B cell (primary cell): ENCODE measurements around the gene KDELR1. TPM values are rescaled to one million over a fixed set of nuclear protein-coding genes. Genes with fewer than 3 reads are reported as not detected.
A peak's percentile ranks its signal among the peaks of the same experiment; 100 is the strongest.

Experiments used
- ATAC-seq: fragments of 200-7000 bp; cut with Tn5 transposase; one replicate; pipeline ENCODE4 v1.10.0; 2021; ENCODE audit warnings: low read depth, mild to moderate bottlenecking, moderate number of reproducible peaks, moderate library complexity
- CTCF ChIA-PET: fragments of 350-600 bp; sonication (Branson Sonifier 250); formaldehyde crosslinking; loops from one replicate; lab custom pipeline; 2021; ENCODE audit warnings: antibody characterized with exemption, inconsistent platforms; lab: Charles Lee
- POLR2A ChIA-PET: fragments of 350-600 bp; sonication (Branson Sonifier 250); formaldehyde crosslinking; loops from one replicate; lab custom pipeline; 2021; ENCODE audit warnings: antibody characterized with exemption; lab: Charles Lee
- DNase-seq: peaks from one replicate; pipeline ENCODE4 v3.0.0; 2013
- H2AFZ ChIP-seq: 2 replicates; pipeline ENCODE4 v1.6.1; 2012; ENCODE audit warnings: mild to moderate bottlenecking, low read depth, low read length; ENCODE audit not compliant: insufficient read depth, poor library complexity, severe bottlenecking
- H3K27ac ChIP-seq, 2 donors: 1 replicate in 1 of 2; 2 replicates in 1 of 2; pipeline ENCODE4 v1.5.1; 2012 to 2013; ENCODE audit warnings: low read length in 2 of 2, mild to moderate bottlenecking in 2 of 2, moderate library complexity in 1 of 2
- H3K27me3 ChIP-seq, 4 experiments: fragments of 200-600 bp in 1 of 4; sonication (generic) in 1 of 4; replicated peaks in 1 of 4; 1 replicate in 2 of 4; 2 replicates in 2 of 4; pipeline versions ENCODE4 v1.6.1 to v1.7.0; 2013 to 2016; ENCODE audit warnings: low read length in 3 of 4, mild to moderate bottlenecking in 2 of 4, mixed read lengths in 1 of 4, moderate library complexity in 1 of 4; ENCODE audit not compliant: insufficient read depth in 4 of 4, control insufficient read depth in 3 of 4; ENCODE audit errors: control extremely low read depth in 1 of 4
- H3K36me3 ChIP-seq, 2 experiments: replicated peaks in 1 of 2; 1 replicate in 1 of 2; 2 replicates in 1 of 2; pipeline versions ENCODE4 v1.6.1 to v1.7.1; 2013; ENCODE audit warnings: low read length in 1 of 2; ENCODE audit not compliant: insufficient read depth in 2 of 2, control insufficient read depth in 1 of 2; ENCODE audit errors: control extremely low read depth in 1 of 2, extremely low read depth in 1 of 2
- H3K4me1 ChIP-seq, 2 donors: fragments of 200-600 bp in 1 of 2; sonication (generic) in 1 of 2; 1 replicate in 1 of 2; 2 replicates in 1 of 2; pipeline versions ENCODE4 v1.5.1 to v1.6.1; 2013 to 2017; ENCODE audit warnings: low read length in 2 of 2; ENCODE audit not compliant: control insufficient read depth in 2 of 2, insufficient read depth in 2 of 2
- H3K4me2 ChIP-seq: replicated peaks from 2 replicates; pipeline ENCODE3; 2012; ENCODE audit warnings: mild to moderate bottlenecking, low read depth, low read length; ENCODE audit not compliant: poor library complexity, severe bottlenecking
- H3K4me3 ChIP-seq, 5 experiments: fragments of 200-600 bp in 1 of 5; sonication (generic) in 1 of 5; 1 replicate in 3 of 5; 2 replicates in 2 of 5; pipeline versions ENCODE4 v1.5.1 to v1.7.0; 2011 to 2016; ENCODE audit warnings: low read length in 4 of 5, mild to moderate bottlenecking in 4 of 5, low read depth in 2 of 5, control low read depth in 1 of 5, moderate library complexity in 1 of 5; ENCODE audit not compliant: insufficient read depth in 1 of 5; ENCODE audit errors: control extremely low read depth in 1 of 5, extremely low read depth in 1 of 5
- H3K79me2 ChIP-seq: fragments of 200-600 bp; sonication (generic); one replicate; pipeline ENCODE4 v1.6.0; 2016; ENCODE audit warnings: low read length; ENCODE audit not compliant: control insufficient read depth, insufficient read depth
- H3K9ac ChIP-seq: fragments of 200-600 bp; sonication (generic); 2 replicates; pipeline ENCODE4 v1.6.1; 2017; ENCODE audit warnings: mild to moderate bottlenecking, low read length, moderate library complexity
- H3K9me3 ChIP-seq, 3 donors: one replicate each; pipeline versions ENCODE4 v1.6.1 to v1.7.1; 2013; ENCODE audit warnings: low read length in 2 of 3; ENCODE audit not compliant: control insufficient read depth in 2 of 3, insufficient read depth in 1 of 3; ENCODE audit errors: control extremely low read depth in 1 of 3
- H4K20me1 ChIP-seq: 2 replicates; pipeline ENCODE4 v1.6.0; 2012; ENCODE audit warnings: mild to moderate bottlenecking, low read length; ENCODE audit not compliant: insufficient read depth, control insufficient read depth, poor library complexity, severe bottlenecking
- H3K27ac Mint-ChIP-seq: one replicate; pipeline ENCODE4 v1.8.0; 2021; ENCODE audit warnings: mixed read lengths
- H3K27me3 Mint-ChIP-seq: one replicate; pipeline ENCODE4 v1.8.0; 2021; ENCODE audit warnings: mixed read lengths
- H3K4me1 Mint-ChIP-seq: one replicate; pipeline ENCODE4 v1.8.0; 2021; ENCODE audit warnings: mixed read lengths
- H3K4me3 Mint-ChIP-seq: one replicate; pipeline ENCODE4 v1.8.0; 2021; ENCODE audit warnings: mixed read lengths
- H3K9me3 Mint-ChIP-seq: one replicate; pipeline ENCODE4 v1.8.0; 2022; ENCODE audit warnings: mixed read lengths; ENCODE audit not compliant: insufficient read depth
- EZH2 ChIP-seq: IDR thresholded peaks from 2 replicates; pipeline ENCODE4 v1.6.1; 2012; ENCODE audit warnings: borderline replicate concordance, low read depth, mild to moderate bottlenecking, moderate library complexity, low read length; ENCODE audit not compliant: insufficient read depth, poor library complexity, severe bottlenecking
- WGBS: methylation state at CpG from one replicate; pipeline ENCODE4 v1.1.5; 2013; ENCODE audit warnings: missing lambda C conversion rate; ENCODE audit not compliant: insufficient coverage; 5-methylcytosine and 5-hydroxymethylcytosine counted together
- intact Hi-C: fragments of 100-400 bp; cut with micrococcal nuclease; formaldehyde crosslinking; loops from one replicate; pipeline ENCODE4 v1.10.0; 2022
- polyA plus RNA-seq: library from polyadenylated mRNA; depleted of rRNA; stranded (reverse); fragments of >200 nt; gene quantifications from 2 replicates; pipeline ENCODE4 v1.2.3, GENCODE V29; 2012
- total RNA-seq, 2 donors: library from RNA; stranded (reverse); fragments of 120-200 nt in 1 of 2; gene quantifications; 1 replicate in 1 of 2; 2 replicates in 1 of 2; pipeline versions ENCODE4 v1.2.3 to v1.2.4, GENCODE V29; 2013 to 2022
- TF ChIP-seq, protein P1 (sequence below): fragments of 200-600 bp; IDR thresholded peaks from one replicate; pipeline ENCODE4 v1.8.0; 2022; ENCODE audit warnings: antibody characterized with exemption, mild to moderate bottlenecking

Gene KDELR1
- total and polyA plus RNA-seq, 2 donors (not counting 1 experiment from before 2014, with no cell fraction given) = 33.3 to 62.7 TPM

DNA sequence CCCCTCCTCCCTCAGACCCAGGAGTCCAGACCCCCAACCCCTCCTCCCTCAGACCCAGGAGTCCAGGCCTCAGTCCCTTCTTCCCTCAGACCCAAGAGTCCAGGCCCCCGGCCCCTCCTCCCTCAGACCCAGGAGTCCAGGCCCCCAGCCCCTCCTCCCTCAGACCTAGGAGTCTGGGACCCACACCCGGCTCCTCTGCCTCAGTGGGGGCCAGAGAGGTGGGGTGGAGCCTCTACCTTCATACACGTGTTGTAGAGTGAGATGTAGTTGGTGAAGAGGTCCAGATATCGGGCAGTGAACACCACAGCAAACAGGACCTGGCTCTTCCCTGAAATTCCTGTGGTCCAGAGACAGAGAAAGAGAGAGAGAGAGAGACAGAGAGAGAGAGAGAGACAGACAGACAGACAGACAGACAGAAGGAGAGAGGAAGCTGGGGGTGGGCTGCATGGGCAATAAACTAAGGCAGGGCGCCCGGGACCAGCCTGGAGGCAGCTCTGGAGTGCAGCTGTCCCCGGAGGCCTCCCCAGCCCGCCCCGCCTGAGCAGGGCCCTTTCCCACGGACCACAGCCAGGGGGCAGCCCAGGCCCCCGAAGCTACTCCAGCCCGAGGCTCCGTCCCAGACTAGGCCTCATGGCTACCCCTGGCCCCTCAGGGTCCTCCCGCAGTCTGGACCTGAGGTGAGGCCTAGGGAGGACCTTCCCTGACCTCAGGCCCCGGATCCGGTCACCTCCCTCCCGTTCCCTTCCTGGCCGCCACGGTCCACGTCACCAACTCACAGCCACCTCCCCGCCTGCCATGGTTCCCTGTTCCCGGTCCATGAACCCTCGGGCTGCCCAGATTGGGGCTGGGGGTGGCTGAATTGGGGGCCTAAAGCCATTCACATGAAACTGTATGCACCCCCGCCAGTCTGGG, 907 bp downstream of the KDELR1 start:
- WGBS = 2% methylated on average over 16 of the region's 24 CpGs
- Histone ChIP-seq H3K9ac (peak overlapping the region; percentile 90), H3K36me3 (peaks cover 0 to 31% of the 10 kb centered on the region in 2 experiments), H4K20me1 (no peaks in the 10 kb centered on the region), H3K9me3 (peaks cover 0 to 14% (median 0%) of the 10 kb centered on the region in 3 donors), H2AFZ (peak overlapping the region; percentile 81), H3K79me2 (peaks cover 18% of the 10 kb centered on the region), H3K4me2 (peak overlapping the region; percentile 93), H3K4me3 (peak overlapping the region; percentile 71 to 93 (median 85)), H3K27ac (peak overlapping the region; percentile 79 to 80), H3K27me3 (peaks cover 0 to 30% (median 16%) of the 10 kb centered on the region in 4 experiments), H3K4me1 (peaks cover 31 to 39% of the 10 kb centered on the region in 2 donors)
- peak; percentile 83 for DNase-seq
- ATAC-seq = peak; percentile 60
- H3K27ac Mint-ChIP-seq = peak overlapping the region; percentile 92
- CTCF ChIA-PET = interaction anchor here (0.9 to 2.2 kb wide), 21 partner anchors 9 to 218 kb away, joined by 3 to 21 read pairs (median 5); partner anchors contain the start of genes SYNGR4 and TMEM143
- no peaks in the 10 kb centered on the region for H3K9me3 Mint-ChIP-seq
- peak overlapping the region; percentile 95 for H3K4me3 Mint-ChIP-seq
- no peak for TF ChIP-seq EZH2
- TF ChIP-seq, protein P1, sequence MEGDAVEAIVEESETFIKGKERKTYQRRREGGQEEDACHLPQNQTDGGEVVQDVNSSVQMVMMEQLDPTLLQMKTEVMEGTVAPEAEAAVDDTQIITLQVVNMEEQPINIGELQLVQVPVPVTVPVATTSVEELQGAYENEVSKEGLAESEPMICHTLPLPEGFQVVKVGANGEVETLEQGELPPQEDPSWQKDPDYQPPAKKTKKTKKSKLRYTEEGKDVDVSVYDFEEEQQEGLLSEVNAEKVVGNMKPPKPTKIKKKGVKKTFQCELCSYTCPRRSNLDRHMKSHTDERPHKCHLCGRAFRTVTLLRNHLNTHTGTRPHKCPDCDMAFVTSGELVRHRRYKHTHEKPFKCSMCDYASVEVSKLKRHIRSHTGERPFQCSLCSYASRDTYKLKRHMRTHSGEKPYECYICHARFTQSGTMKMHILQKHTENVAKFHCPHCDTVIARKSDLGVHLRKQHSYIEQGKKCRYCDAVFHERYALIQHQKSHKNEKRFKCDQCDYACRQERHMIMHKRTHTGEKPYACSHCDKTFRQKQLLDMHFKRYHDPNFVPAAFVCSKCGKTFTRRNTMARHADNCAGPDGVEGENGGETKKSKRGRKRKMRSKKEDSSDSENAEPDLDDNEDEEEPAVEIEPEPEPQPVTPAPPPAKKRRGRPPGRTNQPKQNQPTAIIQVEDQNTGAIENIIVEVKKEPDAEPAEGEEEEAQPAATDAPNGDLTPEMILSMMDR = peak; percentile 44
- intact Hi-C loops = loop anchor here (1.0 to 10.0 kb wide), 8 partner anchors 9 to 218 kb away; partner anchors contain the start of genes CYTH2, GRWD1 and SYNGR4
- H3K27me3 Mint-ChIP-seq = peaks cover 18% of the 10 kb centered on the region
- peaks cover 23% of the 10 kb centered on the region for H3K4me1 Mint-ChIP-seq
- POLR2A ChIA-PET = interaction anchor here (0.6 to 1.4 kb wide), 4 partner anchors 27 to 79 kb away, joined by 3 to 12 read pairs (median 4); partner anchors contain the start of genes SYNGR4 and TMEM143
